ENCODE results near the gene BAIAP3.

BAIAP3 gene

DNA sequence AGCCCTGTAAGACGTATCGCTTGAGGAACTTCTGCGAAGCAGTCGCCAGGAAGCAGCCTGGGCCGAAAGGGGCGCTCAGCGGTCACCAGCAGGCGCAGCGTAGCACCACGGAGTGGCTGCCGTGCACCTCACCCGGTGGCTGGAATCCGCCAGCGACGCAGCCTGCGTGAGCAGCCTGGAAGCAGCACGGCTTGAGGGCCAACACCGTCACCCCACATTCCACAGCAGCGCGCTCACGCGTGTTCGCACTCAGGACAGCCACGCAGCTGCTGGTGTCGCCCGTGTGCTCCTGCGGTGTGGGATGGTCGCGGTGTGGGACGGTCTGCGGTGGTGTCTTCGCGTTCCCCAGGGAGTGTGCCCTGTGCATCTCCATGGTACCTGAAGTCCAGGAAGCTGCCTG lies 14.4 kb upstream of the BAIAP3 start:
- Histone ChIP-seq H3K4me1 (ENCODE audit: low read depth, poor library complexity, severe bottlenecking) (no peaks in the 10 kb centered on the region), H3K4me3 (IDR thresholded peaks at IDR 0.05; ENCODE audit: insufficient read depth, low read depth, low read length) (no peak overlapping the region), H2AFZ (ENCODE audit: low read depth) (no peak overlapping the region), H4K20me1 (ENCODE audit: insufficient read depth) (peaks cover 4% of the 10 kb centered on the region; the same call in 1 of the 2 replicates), H3K4me2 (no peak overlapping the region), H3K27me3 (ENCODE audit: insufficient read depth, low read depth) (no peaks in the 10 kb centered on the region), H3K27ac (no peak overlapping the region), H3K79me2 (ENCODE audit: insufficient read depth, low read depth) (peaks cover 24% of the 10 kb centered on the region), H3K9ac (no peak overlapping the region), H3K36me3 (ENCODE audit: insufficient read depth) (peaks cover 24% of the 10 kb centered on the region; the same call in 1 of the 2 replicates)
- TF ChIP-seq CTCF (conservative IDR thresholded peaks at IDR 0.05; ENCODE audit: low read depth, low read length), result no peak

DNA sequence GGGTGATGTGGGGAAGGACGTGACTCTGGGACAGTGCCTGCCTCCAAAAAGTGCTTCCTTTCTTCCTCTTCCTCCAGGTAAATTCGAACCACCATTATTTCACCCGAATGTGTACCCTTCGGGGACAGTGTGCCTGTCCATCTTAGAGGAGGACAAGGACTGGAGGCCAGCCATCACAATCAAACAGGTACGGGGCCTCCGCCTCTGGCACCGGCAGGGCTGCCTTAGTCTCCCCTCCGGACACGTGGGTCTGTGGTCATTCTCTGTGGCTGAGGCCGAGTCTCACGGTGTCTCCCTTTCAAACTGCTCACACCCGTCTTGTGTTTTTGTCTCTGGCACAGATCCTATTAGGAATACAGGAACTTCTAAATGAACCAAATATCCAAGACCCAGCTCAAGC lies 13.3 kb upstream of the BAIAP3 start:
- no peaks in the 10 kb centered on the region for H3K27me3 ChIP-seq (ENCODE audit: insufficient read depth, low read depth)
- no peak overlapping the region for H3K27ac ChIP-seq
- no peak overlapping the region for H3K9ac ChIP-seq
- peaks cover 14% of the 10 kb centered on the region for H3K79me2 ChIP-seq (ENCODE audit: insufficient read depth, low read depth)
- no peak overlapping the region for H3K4me3 ChIP-seq (IDR thresholded peaks at IDR 0.05; ENCODE audit: insufficient read depth, low read depth, low read length)
- H3K4me1 ChIP-seq (ENCODE audit: low read depth, poor library complexity, severe bottlenecking), result no peaks in the 10 kb centered on the region
- H3K4me2 ChIP-seq, result no peak overlapping the region
- TF ChIP-seq CTCF (conservative IDR thresholded peaks at IDR 0.05; ENCODE audit: low read depth, low read length), result no peak
- peaks cover 20% of the 10 kb centered on the region; the same call in 1 of the 2 replicates for H3K36me3 ChIP-seq (ENCODE audit: insufficient read depth)
- H2AFZ ChIP-seq (ENCODE audit: low read depth), result no peak overlapping the region
- no peaks in the 10 kb centered on the region for H4K20me1 ChIP-seq (ENCODE audit: insufficient read depth)

- H3K9ac ChIP-seq, result no peak overlapping the region
- no peak overlapping the region for H2AFZ ChIP-seq (ENCODE audit: low read depth)
- H3K27ac ChIP-seq, result no peak overlapping the region
- no peak overlapping the region for H3K4me3 ChIP-seq (IDR thresholded peaks at IDR 0.05; ENCODE audit: insufficient read depth, low read depth, low read length)
- no peak overlapping the region for H3K4me2 ChIP-seq
- H3K79me2 ChIP-seq (ENCODE audit: insufficient read depth, low read depth), result peaks cover 9% of the 10 kb centered on the region; the same call in 1 of the 2 replicates
- TF ChIP-seq CTCF (conservative IDR thresholded peaks at IDR 0.05; ENCODE audit: low read depth, low read length), result no peak
- no peaks in the 10 kb centered on the region for H3K4me1 ChIP-seq (ENCODE audit: low read depth, poor library complexity, severe bottlenecking)
- H4K20me1 ChIP-seq (ENCODE audit: insufficient read depth), result no peaks in the 10 kb centered on the region
- peaks cover 20% of the 10 kb centered on the region; the same call in 1 of the 2 replicates for H3K36me3 ChIP-seq (ENCODE audit: insufficient read depth)
- no peaks in the 10 kb centered on the region for H3K27me3 ChIP-seq (ENCODE audit: insufficient read depth, low read depth)
Observed at GRCh38 chr16:1320658-1321240, 12.7 kb upstream of the BAIAP3 start.

GRCh38 chr16:1322407-1322806 lies 11.0 kb upstream of the BAIAP3 start:
- no peak overlapping the region for H3K4me3 ChIP-seq (IDR thresholded peaks at IDR 0.05; ENCODE audit: insufficient read depth, low read depth, low read length)
- H3K27ac ChIP-seq, result no peak overlapping the region
- H3K4me2 ChIP-seq, result no peak overlapping the region
- H3K27me3 ChIP-seq (ENCODE audit: insufficient read depth, low read depth), result no peaks in the 10 kb centered on the region
- TF ChIP-seq CTCF (conservative IDR thresholded peaks at IDR 0.05; ENCODE audit: low read depth, low read length), result no peak
- H3K79me2 ChIP-seq (ENCODE audit: insufficient read depth, low read depth), result no peaks in the 10 kb centered on the region
- H2AFZ ChIP-seq (ENCODE audit: low read depth), result no peak overlapping the region
- H3K4me1 ChIP-seq (ENCODE audit: low read depth, poor library complexity, severe bottlenecking), result no peaks in the 10 kb centered on the region
- H3K36me3 ChIP-seq (ENCODE audit: insufficient read depth), result peaks cover 9% of the 10 kb centered on the region; the same call in 1 of the 2 replicates
- H4K20me1 ChIP-seq (ENCODE audit: insufficient read depth), result no peaks in the 10 kb centered on the region
- no peak overlapping the region for H3K9ac ChIP-seq

Data from KMS-11 (cell line).